ENCODE measurements around the gene MAMLD1.

Gene MAMLD1, protein sequence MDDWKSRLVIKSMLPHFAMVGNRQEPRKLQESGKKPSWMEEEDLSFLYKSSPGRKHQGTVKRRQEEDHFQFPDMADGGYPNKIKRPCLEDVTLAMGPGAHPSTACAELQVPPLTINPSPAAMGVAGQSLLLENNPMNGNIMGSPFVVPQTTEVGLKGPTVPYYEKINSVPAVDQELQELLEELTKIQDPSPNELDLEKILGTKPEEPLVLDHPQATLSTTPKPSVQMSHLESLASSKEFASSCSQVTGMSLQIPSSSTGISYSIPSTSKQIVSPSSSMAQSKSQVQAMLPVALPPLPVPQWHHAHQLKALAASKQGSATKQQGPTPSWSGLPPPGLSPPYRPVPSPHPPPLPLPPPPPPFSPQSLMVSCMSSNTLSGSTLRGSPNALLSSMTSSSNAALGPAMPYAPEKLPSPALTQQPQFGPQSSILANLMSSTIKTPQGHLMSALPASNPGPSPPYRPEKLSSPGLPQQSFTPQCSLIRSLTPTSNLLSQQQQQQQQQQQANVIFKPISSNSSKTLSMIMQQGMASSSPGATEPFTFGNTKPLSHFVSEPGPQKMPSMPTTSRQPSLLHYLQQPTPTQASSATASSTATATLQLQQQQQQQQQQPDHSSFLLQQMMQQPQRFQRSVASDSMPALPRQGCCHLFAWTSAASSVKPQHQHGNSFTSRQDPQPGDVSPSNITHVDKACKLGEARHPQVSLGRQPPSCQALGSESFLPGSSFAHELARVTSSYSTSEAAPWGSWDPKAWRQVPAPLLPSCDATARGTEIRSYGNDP

GRCh38 chrX:150362599-150363481, at the start of gene MAMLD1:
Gene MAMLD1, plus strand, starts transcription at chrX:150363317. Its CDS starts 82,200 bp downstream, at chrX:150445517.
- POLR2A ChIA-PET, result interaction anchor here (1.0 to 4.7 kb wide), 6 partner anchors 16 to 423 kb away, joined by 3 to 21 read pairs (median 6); no protein-coding TSS in a partner anchor
- TF ChIP-seq ZNF433 (tag by site-specific recombination; IDR thresholded peaks at IDR 0.05; ENCODE audit: low read depth) (no peak), ZNF701 (tag by site-specific recombination; IDR thresholded peaks at IDR 0.05) (no peak), ZBTB8A (tag by site-specific recombination; IDR thresholded peaks at IDR 0.05) (peak; percentile 60; the same call in 1 of the 2 replicates), KLF9 (tag by site-specific recombination; IDR thresholded peaks at IDR 0.05; ENCODE audit: low read depth) (peak; percentile 6; the same call in 1 of the 2 replicates), GLIS2 (tag by site-specific recombination; IDR thresholded peaks at IDR 0.05) (peak; percentile 37; the same call in 1 of the 2 replicates), KLF7 (tag by site-specific recombination; IDR thresholded peaks at IDR 0.05; ENCODE audit: borderline replicate concordance) (no peak), ZBTB11 (tag by site-specific recombination; conservative IDR thresholded peaks at IDR 0.05; ENCODE audit: low read depth) (no peak; the same call in 1 of the 2 replicates), ZNF2 (tag by site-specific recombination; IDR thresholded peaks at IDR 0.05) (peak; percentile 40; the same call in 1 of the 2 replicates), ZNF404 (tag by site-specific recombination; IDR thresholded peaks at IDR 0.05) (no peak), PRDM1 (tag by site-specific recombination; IDR thresholded peaks at IDR 0.05) (0 out of 2 replicates have a peak, but pooled peaks have one; percentile 19), ZNF777 (tag by site-specific recombination; IDR thresholded peaks at IDR 0.05; ENCODE audit: borderline replicate concordance) (peak; percentile 36; the same call in 1 of the 2 replicates), ZNF600 (tag by site-specific recombination; IDR thresholded peaks at IDR 0.05) (0 out of 2 replicates have a peak, but pooled peaks have one; percentile 23), SP3 (tag by site-specific recombination; IDR thresholded peaks at IDR 0.05) (0 out of 2 replicates have a peak, but pooled peaks have one; percentile 10), ZBTB17 (tag by site-specific recombination; IDR thresholded peaks at IDR 0.05) (peak; percentile 41; the same call in 1 of the 2 replicates), KLF16 (tag by site-specific recombination; IDR thresholded peaks at IDR 0.05) (0 out of 2 replicates have a peak, but pooled peaks have one; percentile 36), ZNF335 (tag by site-specific recombination; conservative IDR thresholded peaks at IDR 0.05) (peak; percentile 77), GLIS1 (tag by site-specific recombination; IDR thresholded peaks at IDR 0.05) (peak; percentile 24; the same call in 1 of the 2 replicates), ZXDB (tag by site-specific recombination; IDR thresholded peaks at IDR 0.05) (0 out of 2 replicates have a peak, but pooled peaks have one; percentile 14), ZNF692 (tag by site-specific recombination; IDR thresholded peaks at IDR 0.05) (0 out of 2 replicates have a peak, but pooled peaks have one; percentile 30), YY2 (tag by site-specific recombination; IDR thresholded peaks at IDR 0.05) (no peak), ZBTB26 (tag by site-specific recombination; optimal IDR thresholded peaks at IDR 0.05) (peak; percentile 85), ZNF157 (tag by site-specific recombination; IDR thresholded peaks at IDR 0.05) (no peak), ZBTB20 (tag by site-specific recombination; IDR thresholded peaks at IDR 0.05) (peak; percentile 42; the same call in 1 of the 2 replicates)
- no peaks in the 10 kb centered on the region for H3K9me3 ChIP-seq (ENCODE audit: control insufficient read depth, insufficient read depth, low read depth, low read length)
- no peaks in the 10 kb centered on the region for H3K36me3 ChIP-seq (ENCODE audit: control insufficient read depth in 2 of 2, insufficient read depth in 1 of 2, low read length in 2 of 2)
- H3K4me3 ChIP-seq (ENCODE audit: low read depth, low read length), result peak within 1 kb of the TSS; percentile 59
- H3K27ac ChIP-seq (ENCODE audit: extremely low read depth, low read depth, low read length), result peak within 1 kb of the TSS; percentile 67
- CTCF ChIA-PET, result interaction anchor here (0.6 to 2.6 kb wide), 10 partner anchors 38 to 851 kb away, joined by 3 to 14 read pairs (median 3); no protein-coding TSS in a partner anchor
- peaks cover 3% of the 10 kb centered on the region; the same call in 1 of the 2 replicates for H3K4me1 ChIP-seq (ENCODE audit: control insufficient read depth, insufficient read depth, low read length)

Data from HEK293 (cell line).